Stimulated activated CD4-positive, alpha-beta T cell treated with anti-CD3 and anti-CD28 coated beads, Interleukin-15, amount 100 ng/mL, for 24 hours (primary cell): Measurements from ENCODE around the gene HIGD1B.

Source experiments
- DNase-seq: peaks from one replicate; pipeline ENCODE4 v3.0.0-alpha.2; 2020

The HIGD1B gene

GRCh38 chr17:44840274-44840673, 7.4 kb upstream of the HIGD1B start:
- DNase-seq: no peak

- DNase-seq: peak; percentile 29
Measured at GRCh38 chr17:44840936-44841335, 6.7 kb upstream of the HIGD1B start.

- DNase-seq: no peak
Measured at GRCh38 chr17:44842748-44843147, 4.9 kb upstream of the HIGD1B start.

DNA sequence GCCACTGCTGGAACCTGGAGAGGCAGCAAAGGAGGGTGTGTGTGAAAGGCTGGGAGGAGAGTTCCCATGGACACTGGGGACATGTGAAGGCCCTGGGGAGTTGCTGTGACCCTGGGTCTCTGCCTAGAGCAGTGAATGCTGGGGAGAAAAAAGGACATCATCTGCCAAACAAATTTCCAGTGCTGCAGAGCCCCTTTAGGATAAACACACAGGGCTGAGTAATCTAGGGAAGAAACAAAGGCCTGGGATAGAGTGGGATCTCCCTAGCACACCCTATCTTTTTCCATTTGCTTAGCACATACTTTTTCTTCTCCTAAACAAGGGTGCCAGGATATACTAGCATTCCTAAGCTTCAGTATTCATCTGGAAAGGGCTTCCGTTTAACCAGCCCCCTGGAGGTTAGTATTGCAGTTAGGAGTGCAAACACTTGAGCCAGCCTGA, 3.3 kb upstream of the HIGD1B start:
- DNase-seq: no peak

- DNase-seq: no peak
Measured at GRCh38 chr17:44846206-44846605, 1.5 kb upstream of the HIGD1B start.

DNA sequence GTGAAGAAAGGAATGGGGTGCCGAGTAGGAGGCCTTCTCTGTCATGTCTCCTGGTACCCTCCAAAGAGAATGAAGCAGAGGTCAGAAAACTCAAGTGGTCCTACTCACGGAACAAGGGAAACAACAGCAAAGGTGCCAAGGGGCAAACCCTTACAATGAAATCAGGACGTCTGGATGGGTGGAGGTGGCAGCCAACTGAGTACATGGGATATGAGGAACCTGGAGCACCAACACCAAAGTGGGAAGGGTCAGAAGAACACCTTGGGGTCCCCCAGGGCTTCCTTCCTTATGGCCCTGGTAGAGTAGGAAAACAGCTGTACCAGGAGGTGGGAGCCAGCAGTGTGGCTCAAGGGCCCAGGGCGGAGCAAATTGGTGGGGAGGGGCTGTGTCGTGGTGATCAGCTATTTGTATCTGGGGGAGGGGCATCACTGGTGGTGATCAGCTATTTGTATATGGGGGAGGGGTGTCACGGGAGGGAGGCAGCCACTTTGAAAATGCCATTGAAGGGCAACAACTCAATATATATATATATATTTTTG, 643 bp downstream of the HIGD1B start:
- DNase-seq: no peak

DNA sequence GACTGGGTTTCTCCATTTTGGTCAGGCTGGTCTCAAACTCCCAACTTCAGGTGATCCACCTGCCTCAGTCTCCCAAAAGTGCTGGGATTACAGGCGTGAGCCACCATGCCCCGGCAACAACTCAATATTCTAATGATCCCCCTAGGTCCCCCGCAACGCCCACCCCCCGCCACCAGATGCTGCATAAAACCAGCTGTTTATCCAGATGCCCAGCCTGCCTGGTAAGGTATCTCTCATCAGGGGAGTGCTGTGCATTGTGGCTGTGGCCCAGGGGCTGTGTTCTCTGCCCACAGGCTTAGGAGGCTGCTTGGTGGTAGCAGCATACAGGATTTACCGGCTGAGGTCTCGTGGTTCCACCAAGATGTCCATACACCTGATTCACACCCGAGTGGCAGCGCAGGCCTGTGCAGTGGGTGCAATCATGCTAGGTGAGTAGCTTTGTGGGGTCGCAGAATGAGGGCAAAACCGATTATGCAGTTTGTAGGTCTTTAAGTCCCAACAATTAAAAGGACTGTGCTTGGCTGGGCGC, 1.3 kb downstream of the HIGD1B start:
- no peak for DNase-seq

DNA sequence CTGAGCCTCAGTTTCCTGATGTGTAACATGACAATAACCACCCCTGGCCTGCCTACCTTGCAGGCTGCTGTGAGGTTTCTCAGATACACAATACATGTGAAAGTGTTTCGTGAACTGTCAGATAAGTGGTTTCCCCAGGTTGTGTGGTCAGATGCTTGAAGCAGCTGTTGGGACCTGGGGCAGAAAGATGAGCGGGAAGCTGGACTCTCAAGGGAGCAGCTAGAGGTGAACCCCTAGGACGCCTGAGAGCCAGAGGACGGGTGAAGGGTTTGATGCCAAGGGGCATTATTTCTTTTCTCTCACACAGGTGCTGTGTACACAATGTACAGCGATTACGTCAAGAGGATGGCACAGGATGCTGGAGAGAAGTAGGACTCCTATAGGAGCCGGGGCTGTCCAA, 2.3 kb downstream of the HIGD1B start:
- no peak for DNase-seq

DNA sequence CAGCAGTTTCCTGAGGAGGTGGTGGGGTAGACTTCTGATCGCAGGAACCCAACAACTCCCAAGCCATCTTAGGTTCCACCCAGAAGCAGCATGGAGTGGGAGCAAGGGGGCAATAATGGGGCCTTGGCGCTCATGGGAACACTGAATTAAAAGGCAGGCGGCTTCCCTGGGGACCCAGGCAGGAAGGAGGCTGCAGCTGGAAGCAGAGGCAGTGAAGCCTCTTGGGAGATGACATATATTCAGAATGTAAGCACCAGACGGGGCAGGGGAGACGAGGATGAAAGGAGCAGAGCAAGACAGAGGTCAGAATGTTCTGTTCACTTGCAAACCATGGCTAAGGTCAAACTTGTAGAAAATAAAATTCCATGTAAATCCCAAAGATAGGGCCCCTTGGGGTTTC, 2.9 kb downstream of the HIGD1B start:
- no peak for DNase-seq

DNA sequence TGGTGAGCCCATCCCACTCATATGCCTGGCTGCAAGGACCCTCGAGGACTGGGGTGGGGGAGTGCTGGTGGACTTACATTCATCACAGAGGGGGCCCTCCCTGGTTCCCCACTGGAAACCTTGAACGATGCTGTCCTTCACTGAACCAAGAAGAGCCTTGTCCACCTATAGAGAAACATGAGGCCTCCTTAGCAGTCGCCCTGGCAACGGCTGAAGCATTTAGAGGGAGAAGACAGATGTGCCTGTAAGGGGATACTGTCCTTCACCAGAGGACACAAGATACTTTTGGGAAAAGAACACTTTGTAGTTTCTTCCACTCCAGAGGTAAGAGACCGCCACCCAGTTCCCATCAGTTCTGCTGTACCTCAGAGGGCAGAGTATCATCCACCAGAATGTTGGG, 6.5 kb downstream of the HIGD1B start:
- DNase-seq: no peak

GRCh38 chr17:44859701-44860100, 12.0 kb downstream of the HIGD1B start:
- DNase-seq: no peak

- DNase-seq: no peak
Measured at GRCh38 chr17:44862278-44862914, 14.7 kb downstream of the HIGD1B start.

- no peak for DNase-seq
Measured at GRCh38 chr17:44863061-44863918, 15.6 kb downstream of the HIGD1B start.

DNA sequence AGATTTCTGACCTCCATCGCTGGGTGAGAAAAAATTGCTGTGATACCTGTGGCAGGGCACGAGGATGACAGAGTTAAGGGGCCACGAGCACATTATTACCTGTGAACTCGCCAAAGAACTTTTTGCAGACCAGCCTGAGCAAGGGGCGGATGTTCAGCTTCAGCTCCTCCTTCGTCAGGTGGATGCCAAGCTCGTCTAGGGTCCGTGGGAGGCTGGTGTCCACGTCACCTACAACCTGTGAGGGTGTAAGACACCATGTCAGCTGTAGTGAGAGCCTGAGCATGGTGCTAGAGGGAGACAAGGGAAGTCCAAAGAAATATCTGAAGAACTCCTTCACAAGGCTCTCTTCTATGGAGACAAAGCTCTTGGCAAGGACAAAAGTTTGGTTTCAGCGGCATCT, 17.1 kb downstream of the HIGD1B start:
- no peak for DNase-seq

DNA sequence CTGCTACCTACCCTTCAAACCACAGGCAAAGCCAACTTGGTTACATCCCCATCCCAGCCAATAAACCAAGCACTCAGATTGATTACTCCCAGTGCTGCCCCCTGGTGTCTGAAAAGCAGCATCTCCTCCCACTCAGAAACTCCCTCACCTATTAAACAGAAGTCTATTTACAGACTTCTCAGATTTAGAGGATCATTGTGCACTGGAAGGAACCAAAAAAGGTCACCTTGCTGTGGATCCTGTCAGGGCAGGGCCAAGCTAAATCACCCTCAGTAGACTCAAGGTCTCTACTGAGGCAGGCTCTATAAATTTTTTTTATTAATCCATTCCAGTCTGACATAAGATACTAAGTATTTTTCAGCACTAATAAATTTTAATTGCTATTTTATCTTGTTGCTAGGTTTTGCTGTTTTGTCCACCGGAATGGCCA, 17.6 kb downstream of the HIGD1B start:
- DNase-seq: peak; percentile 72

GRCh38 chr17:44865931-44866330, 18.2 kb downstream of the HIGD1B start:
- DNase-seq: no peak

- no peak for DNase-seq
Measured at GRCh38 chr17:44867841-44868240, 20.2 kb downstream of the HIGD1B start.

GRCh38 chr17:44871556-44871955, 23.9 kb downstream of the HIGD1B start:
- DNase-seq: no peak

- no peak for DNase-seq
Measured at GRCh38 chr17:44872131-44872768, 24.6 kb downstream of the HIGD1B start.

DNA sequence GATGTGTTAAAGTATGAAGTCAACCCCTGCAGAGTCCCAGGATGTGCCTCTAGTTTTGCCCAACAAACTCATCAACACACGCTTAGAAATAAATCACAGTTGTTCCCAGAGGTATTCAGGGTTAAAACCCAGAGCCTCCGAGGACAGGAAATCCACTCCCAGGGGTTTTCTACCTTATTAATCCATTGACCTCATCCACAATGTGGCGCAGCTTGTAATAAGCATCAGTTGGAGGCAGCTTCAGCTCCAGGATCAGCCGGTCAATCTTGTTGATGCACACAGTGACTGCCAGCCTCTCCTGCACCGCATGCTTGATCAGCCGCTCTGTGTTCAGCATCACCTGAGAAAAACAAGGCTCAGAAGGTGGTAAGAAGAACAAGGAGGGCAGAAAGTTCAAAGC, 28.1 kb downstream of the HIGD1B start:
- DNase-seq: no peak

DNA sequence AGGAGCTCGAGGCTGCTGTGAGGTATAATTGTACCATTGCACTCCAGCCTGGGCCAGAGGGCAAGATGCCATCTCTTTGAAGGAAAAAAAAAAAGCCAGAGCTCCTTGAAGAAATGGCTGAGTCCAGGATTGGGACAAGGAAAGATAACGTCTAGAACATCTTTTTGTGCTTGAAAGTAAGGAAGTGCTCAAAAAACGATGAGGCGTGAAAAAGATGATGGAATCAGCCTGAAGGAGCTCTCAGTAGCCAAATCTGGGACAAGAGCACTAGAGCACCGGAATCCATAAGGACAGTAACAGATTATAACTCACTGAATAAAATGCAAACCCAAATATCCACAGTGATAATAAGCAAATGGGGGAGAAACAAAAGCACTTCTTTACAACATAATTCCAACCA, 29.4 kb downstream of the HIGD1B start:
- DNase-seq: no peak

DNA sequence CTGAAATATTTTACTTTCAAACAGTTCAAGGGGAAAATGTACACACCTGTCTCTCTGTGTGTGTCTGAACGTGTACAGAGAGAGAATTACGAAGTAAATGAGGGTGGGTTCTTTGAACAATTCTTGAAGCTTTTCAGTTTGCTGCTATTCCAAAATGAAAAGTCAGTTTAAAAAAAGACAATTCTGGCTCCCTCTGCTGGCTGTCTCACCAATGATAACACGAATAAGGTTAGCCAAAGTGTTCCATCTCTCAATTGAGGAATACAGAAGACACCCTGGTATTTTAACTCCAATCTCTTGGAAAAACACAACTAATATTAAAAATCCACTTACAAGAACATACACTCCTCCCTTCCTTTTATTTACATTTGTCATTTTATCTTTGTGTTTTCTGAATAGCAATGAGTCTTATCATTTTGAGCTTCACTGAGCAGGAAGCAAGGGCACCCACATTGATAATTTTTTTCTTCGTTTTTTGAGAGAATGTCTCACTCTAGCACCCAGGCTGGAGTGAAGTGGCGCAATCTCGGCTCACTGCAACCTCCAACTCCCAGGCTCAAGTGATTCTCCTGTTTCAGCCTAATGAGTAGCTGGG, 31.0 kb downstream of the HIGD1B start:
- peak; percentile 31 for DNase-seq

DNA sequence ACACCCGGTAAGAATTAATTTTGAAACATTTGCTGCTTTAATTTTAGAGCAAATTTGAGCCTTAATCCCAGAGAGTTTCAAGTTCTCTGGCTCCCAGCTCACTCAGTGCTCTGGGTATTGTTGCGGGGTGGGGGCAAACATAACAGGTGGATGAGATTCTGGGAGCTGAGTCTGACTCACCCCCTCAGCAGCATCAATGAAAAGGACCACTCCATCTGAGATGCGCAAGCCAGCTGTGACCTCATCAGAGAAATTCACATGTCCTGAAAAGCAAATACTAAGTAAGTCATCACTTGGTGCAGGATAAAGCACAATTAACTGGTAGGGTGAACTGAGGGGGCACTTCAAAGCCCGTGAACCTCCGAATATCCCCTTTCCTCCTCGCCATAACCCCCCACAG, 31.7 kb downstream of the HIGD1B start:
- DNase-seq: no peak
